Skeletal muscle tissue (tissue), 4 donors: ENCODE results near the gene PARD3B. TPM values are rescaled to one million over a fixed set of nuclear protein-coding genes. Genes with fewer than 3 reads are reported as not detected.

Source experiments
- H3K27ac ChIP-seq: one replicate; pipeline ENCODE4 v1.7.0; 2013; ENCODE audit warnings: mild to moderate bottlenecking, low read depth, low read length, inconsistent platforms
- H3K27me3 ChIP-seq, 3 donors: one replicate each; pipeline ENCODE4 v1.7.0; 2013; ENCODE audit warnings: low read length in 3 of 3; ENCODE audit not compliant: control insufficient read depth in 3 of 3, insufficient read depth in 3 of 3
- H3K36me3 ChIP-seq, 3 donors: one replicate each; pipeline ENCODE4 v1.7.0; 2013; ENCODE audit warnings: low read length in 3 of 3; ENCODE audit not compliant: control insufficient read depth in 3 of 3, insufficient read depth in 3 of 3
- H3K4me1 ChIP-seq, 3 donors: one replicate each; pipeline ENCODE4 v1.7.0; 2013; ENCODE audit warnings: low read length in 3 of 3, mild to moderate bottlenecking in 3 of 3; ENCODE audit not compliant: control insufficient read depth in 3 of 3, insufficient read depth in 3 of 3
- H3K4me3 ChIP-seq, 3 donors: one replicate each; pipeline ENCODE4 v1.7.0; 2013; ENCODE audit warnings: low read length in 3 of 3
- H3K9ac ChIP-seq, 3 donors: one replicate each; pipeline ENCODE4 v1.7.0; 2013; ENCODE audit warnings: low read length in 3 of 3, mild to moderate bottlenecking in 3 of 3, moderate library complexity in 2 of 3, low read depth in 1 of 3
- H3K9me3 ChIP-seq, 3 donors: one replicate each; pipeline ENCODE4 v1.7.0; 2013; ENCODE audit warnings: low read length in 3 of 3; ENCODE audit not compliant: control insufficient read depth in 3 of 3
- total RNA-seq: library from RNA; depleted of rRNA; stranded (reverse); fragments of >200 nt; gene quantifications from one replicate; pipeline ENCODE4 v1.2.3, GENCODE V29; 2014
- donor health status: Osteomylitis.

Gene PARD3B
- total RNA-seq, 1 donor from 2014 or later, result 19.8 TPM

DNA sequence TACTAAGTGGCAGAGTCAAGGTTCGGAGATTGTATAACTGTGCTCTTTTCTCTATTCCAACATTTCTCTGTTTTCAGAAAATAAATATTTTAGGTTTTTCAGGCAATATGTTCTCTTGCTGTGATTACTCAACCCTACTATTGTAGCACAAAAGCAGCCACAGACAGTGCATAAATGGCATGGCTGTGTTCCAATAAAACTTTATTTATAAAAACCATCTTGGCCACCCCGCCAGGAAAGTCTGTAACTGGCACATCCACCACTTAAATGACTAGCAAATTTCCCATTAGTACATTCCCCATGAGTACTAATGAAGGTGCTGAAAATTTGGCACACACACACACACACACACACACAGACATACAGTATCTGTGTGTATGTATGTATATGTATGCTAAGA lies 30.8 kb upstream of the PARD3B start:
- Histone ChIP-seq H3K27ac (no peak overlapping the region), H3K9me3 (no peaks in the 10 kb centered on the region), H3K36me3 (no peaks in the 10 kb centered on the region), H3K4me3 (no peak overlapping the region), H3K27me3 (no peaks in the 10 kb centered on the region), H3K4me1 (no peaks in the 10 kb centered on the region), H3K9ac (no peak overlapping the region)

DNA sequence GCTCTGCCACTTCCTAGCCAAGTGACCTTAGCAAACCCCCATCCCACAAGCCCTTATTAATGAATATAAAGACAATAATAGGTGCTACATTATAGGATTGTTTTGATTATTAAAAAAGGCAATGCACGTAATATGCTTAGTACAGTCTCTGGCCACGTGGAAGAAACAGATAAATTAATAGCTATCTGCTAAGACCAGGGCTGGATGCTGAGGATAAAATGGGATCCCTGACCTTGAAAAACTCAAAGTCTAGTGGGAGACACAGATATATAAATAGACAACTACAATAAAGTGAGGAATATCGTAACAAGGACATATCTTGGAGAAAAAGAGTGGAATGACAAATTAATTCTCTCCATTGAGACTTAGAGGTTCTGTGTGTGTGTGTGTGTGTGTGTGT lies 29.9 kb upstream of the PARD3B start:
- no peak overlapping the region for H3K9ac ChIP-seq
- H3K4me3 ChIP-seq, result no peak overlapping the region
- no peaks in the 10 kb centered on the region for H3K27me3 ChIP-seq
- H3K9me3 ChIP-seq, result no peaks in the 10 kb centered on the region
- no peaks in the 10 kb centered on the region for H3K36me3 ChIP-seq
- H3K27ac ChIP-seq, result no peak overlapping the region
- no peaks in the 10 kb centered on the region for H3K4me1 ChIP-seq

- H3K9ac ChIP-seq, result no peak overlapping the region
- no peak overlapping the region for H3K27ac ChIP-seq
- no peaks in the 10 kb centered on the region for H3K4me1 ChIP-seq
- H3K36me3 ChIP-seq, result no peaks in the 10 kb centered on the region
- H3K9me3 ChIP-seq, result no peaks in the 10 kb centered on the region
- H3K27me3 ChIP-seq, result no peaks in the 10 kb centered on the region
- no peak overlapping the region for H3K4me3 ChIP-seq
Observed at GRCh38 chr2:204517154-204517553, 28.1 kb upstream of the PARD3B start.

GRCh38 chr2:204529795-204530463 lies 15.3 kb upstream of the PARD3B start:
- Histone ChIP-seq H3K4me3 (no peak overlapping the region), H3K27me3 (no peaks in the 10 kb centered on the region), H3K36me3 (no peaks in the 10 kb centered on the region), H3K9me3 (no peaks in the 10 kb centered on the region), H3K4me1 (no peaks in the 10 kb centered on the region), H3K9ac (no peak overlapping the region), H3K27ac (no peak overlapping the region)

DNA sequence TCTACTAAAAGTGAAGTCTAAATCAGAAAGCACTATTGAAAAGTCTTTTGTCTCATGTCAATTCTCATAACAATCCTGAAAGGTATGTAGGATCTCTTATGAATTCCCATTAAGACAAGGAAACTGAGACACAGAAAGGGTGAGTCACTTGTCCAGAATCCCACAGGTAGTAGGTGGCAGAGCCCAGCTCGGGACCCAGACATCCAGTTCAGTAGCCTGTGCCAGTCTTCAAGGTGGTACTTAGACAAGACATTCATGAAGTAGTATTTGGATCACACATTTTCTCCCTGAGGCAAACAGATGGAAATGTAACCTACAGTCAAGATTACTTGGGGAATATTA lies 14.8 kb upstream of the PARD3B start:
- Histone ChIP-seq H3K4me1 (no peaks in the 10 kb centered on the region), H3K27ac (no peak overlapping the region), H3K9ac (no peak overlapping the region), H3K4me3 (no peak overlapping the region), H3K36me3 (no peaks in the 10 kb centered on the region), H3K27me3 (no peaks in the 10 kb centered on the region), H3K9me3 (no peaks in the 10 kb centered on the region)

DNA sequence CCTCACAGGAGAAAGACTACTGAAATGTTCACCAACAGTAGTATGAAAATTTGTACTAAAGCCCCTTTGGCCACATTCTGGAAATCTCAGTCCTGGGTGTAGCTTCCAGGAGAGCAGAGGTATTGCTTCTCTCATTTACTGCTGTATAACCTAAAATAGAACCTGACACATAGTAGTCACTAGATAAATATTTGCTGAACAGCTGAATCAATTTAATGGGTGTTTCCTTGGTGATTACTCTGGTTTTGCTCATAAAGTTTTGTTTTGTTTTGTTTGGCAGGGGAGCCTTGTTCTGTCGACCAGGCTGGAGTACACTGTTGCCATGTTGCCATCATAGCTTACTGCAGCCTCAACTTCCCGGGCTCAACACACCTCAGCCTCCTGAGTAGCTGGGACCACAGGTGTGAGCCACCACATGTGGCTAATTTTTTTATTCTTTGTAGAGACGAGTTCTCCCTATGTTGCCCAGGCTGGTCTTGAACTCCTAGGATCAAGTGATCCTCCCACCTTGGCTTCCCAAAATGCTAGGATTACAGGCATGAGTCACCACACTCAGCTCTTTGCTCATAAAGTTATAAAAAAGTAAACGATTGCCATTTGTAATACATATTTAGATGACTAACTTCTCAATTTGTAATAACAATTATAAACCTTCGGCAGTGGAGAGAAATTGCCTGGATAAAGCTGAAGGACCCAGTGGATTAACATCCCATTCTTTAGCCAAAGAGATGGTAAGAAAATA lies 11.5 kb upstream of the PARD3B start:
- no peaks in the 10 kb centered on the region for H3K4me1 ChIP-seq
- no peak overlapping the region for H3K4me3 ChIP-seq
- H3K9me3 ChIP-seq, result no peaks in the 10 kb centered on the region
- no peak overlapping the region for H3K27ac ChIP-seq
- H3K9ac ChIP-seq, result no peak overlapping the region
- no peaks in the 10 kb centered on the region for H3K36me3 ChIP-seq
- H3K27me3 ChIP-seq, result no peaks in the 10 kb centered on the region

GRCh38 chr2:204535356-204535755 lies 9.9 kb upstream of the PARD3B start:
- Histone ChIP-seq H3K27me3 (no peaks in the 10 kb centered on the region), H3K36me3 (no peaks in the 10 kb centered on the region), H3K4me1 (no peaks in the 10 kb centered on the region), H3K9ac (no peak overlapping the region), H3K9me3 (no peaks in the 10 kb centered on the region), H3K27ac (no peak overlapping the region), H3K4me3 (no peak overlapping the region)

DNA sequence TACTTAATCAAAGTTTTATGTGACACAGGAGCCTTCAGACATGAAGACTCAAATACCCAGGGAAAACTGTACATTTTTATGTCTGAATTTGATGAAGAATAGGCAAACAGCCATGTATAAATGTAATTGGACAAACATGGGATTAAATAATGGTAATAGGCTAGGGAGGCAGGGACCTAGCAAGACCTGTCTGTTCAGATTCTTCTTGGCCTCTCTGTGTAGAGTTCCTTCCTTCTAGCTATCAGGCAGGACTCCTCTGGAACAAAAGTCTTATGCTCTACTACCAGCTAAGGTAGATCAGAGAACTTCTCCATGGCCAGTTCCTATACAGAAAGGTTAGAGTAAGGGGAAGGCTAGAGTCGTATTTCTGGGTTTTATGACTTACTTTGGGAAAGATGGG lies 9.5 kb upstream of the PARD3B start:
- Histone ChIP-seq H3K9ac (no peak overlapping the region), H3K4me3 (no peak overlapping the region), H3K36me3 (no peaks in the 10 kb centered on the region), H3K9me3 (no peaks in the 10 kb centered on the region), H3K4me1 (no peaks in the 10 kb centered on the region), H3K27ac (no peak overlapping the region), H3K27me3 (no peaks in the 10 kb centered on the region)

DNA sequence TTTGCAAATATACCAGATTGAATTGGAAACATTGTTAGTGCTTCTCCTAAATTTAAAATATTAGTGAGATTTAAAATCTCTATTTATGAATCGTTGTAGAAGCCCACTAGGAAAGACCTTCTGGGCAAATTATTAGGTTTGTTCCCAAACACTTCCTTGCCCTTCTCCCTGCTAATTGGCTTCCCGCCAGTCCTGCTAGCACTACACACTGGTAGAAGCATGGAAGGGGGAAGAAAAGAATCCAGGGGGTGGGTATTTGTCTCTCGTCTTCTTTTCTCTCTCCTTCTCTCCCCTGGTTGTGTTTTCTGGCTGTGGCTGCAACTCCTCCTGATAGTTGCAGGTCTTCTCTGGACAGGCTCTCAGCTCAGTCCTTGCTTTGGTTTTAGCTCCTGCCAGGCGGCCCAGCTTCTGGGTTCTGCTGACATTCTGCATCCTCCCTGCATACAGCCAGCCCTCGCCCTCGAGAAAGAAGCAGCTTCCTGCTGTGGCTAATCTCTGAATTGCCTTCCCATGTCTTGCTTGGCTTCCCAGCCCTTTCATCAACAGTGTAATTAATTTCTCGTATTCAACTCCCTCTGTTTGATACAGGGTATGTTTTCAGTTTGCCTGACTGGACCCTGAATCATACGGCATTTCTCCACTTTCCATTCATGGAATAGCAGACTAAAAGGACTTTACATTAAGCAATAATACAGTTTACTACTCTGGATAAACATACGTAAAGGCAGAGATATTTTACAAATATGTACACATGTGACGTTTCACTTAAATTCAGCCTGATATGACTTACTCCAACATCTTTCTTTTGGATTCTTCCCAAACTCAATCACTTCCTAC lies 6.9 kb upstream of the PARD3B start:
- Histone ChIP-seq H3K27me3 (no peaks in the 10 kb centered on the region), H3K4me1 (no peaks in the 10 kb centered on the region), H3K9me3 (no peaks in the 10 kb centered on the region), H3K4me3 (no peak overlapping the region), H3K27ac (no peak overlapping the region), H3K36me3 (no peaks in the 10 kb centered on the region), H3K9ac (no peak overlapping the region)

DNA sequence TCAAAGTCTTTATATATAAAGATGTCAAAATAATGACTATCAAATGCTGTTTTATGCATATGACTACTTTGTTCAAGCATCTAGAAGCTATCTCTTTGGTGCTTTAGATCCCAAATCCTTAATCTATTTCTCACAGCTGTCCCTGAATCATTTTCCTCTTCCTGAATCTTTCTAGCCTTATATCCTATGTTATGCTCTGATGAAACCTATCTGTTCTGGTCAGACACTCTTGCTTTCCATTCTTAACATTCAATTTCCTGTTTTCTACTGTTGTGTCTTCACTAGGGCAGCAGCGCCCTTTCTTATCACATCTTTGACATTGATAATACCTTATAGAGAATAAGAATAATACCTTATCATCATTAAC lies 6.3 kb upstream of the PARD3B start:
- Histone ChIP-seq H3K36me3 (no peaks in the 10 kb centered on the region), H3K4me3 (no peak overlapping the region), H3K27ac (no peak overlapping the region), H3K9me3 (no peaks in the 10 kb centered on the region), H3K4me1 (no peaks in the 10 kb centered on the region), H3K27me3 (no peaks in the 10 kb centered on the region), H3K9ac (no peak overlapping the region)
